NCI-H2081 (cell line): ENCODE results near the gene MSRB1.
A peak's percentile ranks its signal among the peaks of the same experiment; 100 is the strongest.

Experiments used
- DNase-seq, 2 experiments: peaks; one replicate each; lab custom pipeline; 2025; lab: John Stamatoyannopoulos, UW

The MSRB1 gene, protein sequence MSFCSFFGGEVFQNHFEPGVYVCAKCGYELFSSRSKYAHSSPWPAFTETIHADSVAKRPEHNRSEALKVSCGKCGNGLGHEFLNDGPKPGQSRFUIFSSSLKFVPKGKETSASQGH

DNA sequence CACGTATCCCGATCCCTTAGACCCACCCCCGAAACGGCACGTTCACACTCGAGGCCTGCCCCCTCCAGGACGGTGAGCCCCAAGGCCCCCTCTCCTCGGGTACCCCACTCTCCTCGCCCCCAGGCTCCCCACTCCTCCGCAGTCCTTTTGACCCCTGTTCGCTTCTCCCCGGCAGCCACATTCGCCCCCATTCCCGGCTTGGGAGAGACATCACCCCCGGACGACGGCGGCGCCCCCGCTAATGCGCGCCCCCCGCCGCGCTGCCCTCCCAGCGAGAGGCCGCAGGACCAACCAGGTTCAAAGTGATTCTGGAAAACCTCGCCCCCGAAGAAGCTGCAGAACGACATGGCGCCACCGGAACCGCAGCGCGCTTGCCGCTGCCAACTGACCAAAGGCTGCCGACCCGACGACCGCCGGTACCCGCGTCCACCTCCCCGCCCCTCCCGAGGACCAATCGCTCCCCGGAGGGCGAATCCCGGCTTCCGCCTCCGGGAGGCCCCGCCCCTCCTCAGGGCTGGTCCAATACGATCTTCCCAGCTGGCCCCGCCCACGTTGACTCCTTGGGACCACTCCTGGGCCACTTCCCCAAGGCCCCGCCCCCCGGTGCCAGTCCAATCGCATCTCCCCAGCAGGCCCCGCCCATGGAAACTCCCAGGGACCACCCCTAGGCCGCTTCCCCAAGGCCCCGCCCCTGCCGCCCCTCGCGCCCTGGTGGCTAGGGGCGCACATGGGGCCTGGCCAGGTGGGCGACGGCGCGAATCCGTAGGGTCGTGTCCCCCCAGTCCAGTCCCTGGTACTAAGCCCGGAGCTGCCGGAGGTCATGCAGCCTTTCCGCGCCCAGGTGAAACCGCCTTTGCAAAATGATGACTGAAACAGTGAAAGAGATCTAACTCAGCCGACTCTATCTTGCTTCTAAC is at the start of gene MSRB1:
Gene MSRB1, minus strand, starts transcription at position 390 of the 917 bp plus-strand sequence. Its CDS starts 43 bp downstream, at position 347.
- DNase-seq: peak; percentile 98 to 99

DNA sequence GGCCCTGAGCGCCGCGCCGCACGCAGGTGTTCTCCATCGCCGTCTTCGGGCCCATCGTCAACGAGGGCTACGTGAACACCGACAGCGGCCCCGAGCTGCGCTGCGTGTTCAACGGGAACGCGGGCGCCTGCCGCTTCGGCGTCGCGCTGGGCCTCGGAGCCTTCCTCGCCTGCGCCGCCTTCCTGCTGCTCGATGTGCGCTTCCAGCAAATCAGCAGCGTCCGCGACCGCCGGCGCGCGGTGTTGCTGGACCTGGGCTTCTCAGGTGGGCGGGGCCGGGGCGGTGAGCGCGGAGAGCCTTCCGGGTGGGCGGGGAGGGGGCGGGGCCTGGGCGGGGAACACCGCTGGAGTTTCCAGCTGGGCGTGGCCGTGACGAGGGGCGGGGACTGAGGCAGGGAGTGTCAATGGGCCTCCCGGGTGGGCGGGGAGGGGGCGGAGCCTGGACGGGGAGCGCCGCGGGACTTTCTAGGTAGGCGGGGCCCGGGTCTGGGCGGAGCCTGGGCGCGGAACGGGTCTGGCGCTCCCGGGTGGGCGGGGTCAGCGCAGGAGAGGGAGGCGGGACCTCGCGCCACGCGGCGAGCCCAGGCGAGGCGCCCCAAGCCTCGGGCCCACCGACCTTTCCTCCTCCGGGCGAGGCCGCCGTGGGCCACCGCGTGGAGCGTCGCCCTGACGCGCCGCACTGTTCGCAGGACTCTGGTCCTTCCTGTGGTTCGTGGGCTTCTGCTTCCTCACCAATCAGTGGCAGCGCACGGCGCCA is 49.1 kb upstream of the MSRB1 start:
- DNase-seq: no peak

DNA sequence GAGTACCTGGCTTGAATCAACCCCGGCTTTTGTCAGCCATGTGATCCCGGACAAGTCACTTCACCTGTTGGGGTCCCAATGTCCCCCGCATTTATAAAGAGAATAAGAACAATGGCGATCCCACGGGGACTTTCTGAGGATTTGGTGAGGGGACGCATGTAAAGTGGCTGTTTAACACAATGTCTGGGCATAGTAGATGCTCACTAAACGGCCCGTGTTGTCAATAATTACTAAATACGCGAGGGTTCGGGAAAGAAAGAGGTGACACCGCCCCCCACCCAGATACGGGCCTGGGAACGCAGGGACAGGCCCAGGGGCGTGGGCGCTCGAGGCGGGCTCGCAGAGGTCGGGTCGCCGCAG is 48.6 kb upstream of the MSRB1 start:
- DNase-seq: no peak

DNA sequence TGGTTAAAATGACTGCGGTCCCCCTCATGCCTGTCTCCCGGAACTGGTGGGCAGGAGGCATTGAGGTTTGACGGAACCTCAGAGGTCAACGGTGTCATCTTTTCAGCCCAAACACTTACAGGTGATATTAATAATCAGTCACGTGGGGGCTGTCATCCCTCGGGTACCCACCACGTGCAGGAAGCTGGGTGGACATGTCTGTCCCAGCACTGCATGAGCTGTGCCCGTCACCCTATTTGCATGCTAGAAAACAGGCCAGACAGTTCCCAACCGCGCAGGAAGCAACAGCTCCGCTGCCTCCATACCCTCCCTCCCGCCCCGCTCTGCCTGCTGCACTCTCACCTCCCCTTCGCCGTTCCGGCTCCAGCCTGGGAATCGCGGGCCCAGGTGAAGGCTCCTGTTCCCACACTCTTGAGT is 48.1 kb upstream of the MSRB1 start:
- no peak for DNase-seq

DNA sequence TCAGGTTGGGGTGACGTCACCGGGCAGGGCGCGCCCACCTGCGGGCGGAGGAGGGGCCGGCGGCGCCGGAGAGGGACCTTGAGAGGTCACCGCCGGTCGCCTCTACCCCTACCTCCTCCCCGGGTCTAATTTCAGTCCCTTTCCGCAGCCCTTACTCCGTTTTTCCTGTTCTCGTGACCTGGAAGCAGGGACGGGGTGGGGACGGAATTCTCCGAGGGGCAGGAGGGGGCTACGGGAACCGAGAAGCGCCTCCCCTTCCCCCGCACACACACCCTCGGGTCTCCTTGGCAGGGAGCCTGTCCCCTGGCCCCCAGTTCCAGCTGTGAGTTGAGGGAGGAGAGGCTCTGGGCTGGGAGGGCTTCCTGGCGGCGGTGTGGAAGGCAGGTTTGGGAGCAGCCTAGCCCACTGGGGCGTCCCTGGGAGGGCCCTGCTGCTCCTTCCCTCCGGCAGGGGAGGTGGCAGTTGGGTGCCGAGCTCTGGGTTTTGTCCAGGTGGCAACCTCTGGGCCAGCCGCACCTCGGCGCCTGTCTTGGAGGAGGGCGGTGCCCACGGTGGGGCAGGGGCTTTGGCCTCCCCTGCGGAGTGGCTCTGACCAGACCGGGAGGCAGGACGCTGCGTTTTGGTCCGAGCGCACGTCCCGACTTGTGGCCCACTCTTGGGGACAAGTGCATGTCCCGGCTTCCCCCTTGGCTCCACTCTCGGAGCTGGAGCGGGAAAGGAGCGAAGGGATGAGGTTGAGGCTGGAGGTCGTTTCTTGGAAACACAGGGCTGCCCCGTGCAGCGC is 47.5 kb upstream of the MSRB1 start:
- no peak for DNase-seq

DNA sequence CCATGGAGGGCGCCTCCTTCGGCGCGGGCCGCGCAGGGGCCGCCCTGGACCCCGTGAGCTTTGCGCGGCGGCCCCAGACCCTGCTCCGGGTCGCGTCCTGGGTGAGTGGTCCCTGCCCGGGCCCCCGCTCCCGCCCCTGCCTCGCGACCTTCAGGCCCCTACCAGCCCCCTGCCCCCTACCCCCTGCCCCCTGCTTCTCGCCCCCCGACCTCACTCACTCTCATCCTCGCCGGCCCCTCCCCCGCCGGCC is 47.0 kb upstream of the MSRB1 start:
- DNase-seq: no peak

DNA sequence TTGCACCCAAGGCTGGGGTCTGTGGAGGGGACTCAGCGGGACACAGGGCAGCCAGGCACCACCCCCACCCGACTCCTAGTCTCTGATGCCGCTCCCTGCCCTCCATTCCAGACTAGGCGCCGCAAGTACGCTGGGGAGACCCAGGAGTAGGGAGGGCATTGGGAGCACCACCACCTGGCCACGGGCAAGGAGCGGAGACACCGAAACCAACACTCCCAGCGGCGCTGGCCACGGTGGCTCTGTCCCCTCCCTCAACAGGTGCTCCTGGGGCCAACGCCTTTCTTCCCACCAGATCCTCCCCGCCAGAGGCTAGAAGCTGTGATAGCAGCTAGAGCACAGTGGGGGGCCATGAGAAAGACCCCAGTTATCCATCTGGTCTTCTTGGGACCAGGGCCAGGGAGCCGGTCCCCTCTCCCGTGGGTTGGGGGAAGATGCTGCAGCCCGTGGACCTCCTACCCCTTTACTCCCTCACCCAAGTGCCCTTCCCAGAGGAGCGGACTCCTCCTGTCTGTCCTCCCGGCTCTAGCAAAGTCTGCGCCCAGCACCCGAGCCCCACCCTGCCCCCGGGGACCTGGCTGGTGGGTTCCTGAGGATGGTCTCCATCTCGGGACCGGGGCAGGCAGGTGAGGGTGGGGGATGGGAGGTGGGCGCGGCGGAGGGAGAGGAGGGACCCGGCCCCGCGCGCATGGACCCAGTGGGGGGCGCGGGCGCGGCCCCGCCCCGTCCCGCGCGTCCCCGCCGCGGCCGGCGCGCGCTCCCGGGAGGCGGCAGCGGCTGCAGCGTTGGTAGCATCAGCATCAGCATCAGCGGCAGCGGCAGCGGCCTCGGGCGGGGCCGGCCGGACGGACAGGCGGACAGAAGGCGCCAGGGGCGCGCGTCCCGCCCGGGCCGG is 46.5 kb upstream of the MSRB1 start, which contains the start of gene SYNGR3:
Gene SYNGR3, plus strand, starts transcription at position 762 of the 892 bp plus-strand sequence. CDS start 133 bp downstream, outside the sequence.
- DNase-seq: peak in 1 of 2 experiments; percentile 16

DNA sequence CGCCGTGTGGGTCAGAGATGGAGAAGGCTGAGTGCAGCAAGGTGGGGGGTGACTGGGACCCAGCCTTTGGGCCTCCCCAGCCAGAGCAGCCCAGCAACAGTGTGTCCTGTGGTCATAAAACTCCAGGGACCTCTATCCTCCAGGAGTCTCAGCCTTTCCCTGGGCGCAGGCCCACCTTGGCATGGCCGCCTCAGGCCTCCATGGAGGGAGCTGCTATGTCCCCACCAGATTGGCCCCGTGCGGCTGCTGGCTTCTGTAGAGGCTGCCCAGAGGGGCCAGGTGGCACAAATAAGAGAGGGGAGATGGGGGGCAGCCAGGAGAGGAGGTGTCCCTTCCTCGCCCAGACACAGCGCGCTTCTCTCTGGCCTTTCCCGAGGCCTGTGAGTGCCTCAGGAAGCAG is 44.2 kb upstream of the MSRB1 start:
- DNase-seq: no peak

DNA sequence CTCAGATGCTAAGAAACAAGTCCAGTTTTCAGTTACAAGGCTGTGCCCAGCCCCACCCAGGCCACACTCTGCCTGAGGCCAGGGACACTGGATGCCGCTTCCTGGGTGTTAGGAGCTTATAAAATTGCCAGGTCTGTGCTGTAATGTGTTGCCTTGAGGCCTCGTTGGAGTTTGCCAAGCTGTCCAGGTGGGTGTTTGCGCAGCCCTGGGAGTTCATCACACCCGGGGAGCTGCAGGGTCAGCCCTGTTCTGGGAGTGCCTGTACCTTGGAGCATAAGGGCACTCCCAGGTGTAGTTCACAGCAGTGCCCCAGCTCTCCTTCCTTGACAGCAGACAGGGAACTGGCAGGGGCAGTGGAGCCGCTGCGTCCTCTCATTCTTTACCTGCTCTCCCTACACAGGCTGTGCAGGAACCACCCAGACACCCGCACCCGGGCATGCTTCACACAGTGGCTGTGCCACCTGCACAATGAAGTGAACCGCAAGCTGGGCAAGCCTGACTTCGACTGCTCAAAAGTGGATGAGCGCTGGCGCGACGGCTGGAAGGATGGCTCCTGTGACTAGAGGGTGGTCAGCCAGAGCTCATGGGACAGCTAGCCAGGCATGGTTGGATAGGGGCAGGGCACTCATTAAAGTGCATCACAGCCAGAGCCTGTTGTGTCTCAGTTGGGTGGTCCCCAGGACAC is 42.6 kb upstream of the MSRB1 start:
- DNase-seq: no peak

DNA sequence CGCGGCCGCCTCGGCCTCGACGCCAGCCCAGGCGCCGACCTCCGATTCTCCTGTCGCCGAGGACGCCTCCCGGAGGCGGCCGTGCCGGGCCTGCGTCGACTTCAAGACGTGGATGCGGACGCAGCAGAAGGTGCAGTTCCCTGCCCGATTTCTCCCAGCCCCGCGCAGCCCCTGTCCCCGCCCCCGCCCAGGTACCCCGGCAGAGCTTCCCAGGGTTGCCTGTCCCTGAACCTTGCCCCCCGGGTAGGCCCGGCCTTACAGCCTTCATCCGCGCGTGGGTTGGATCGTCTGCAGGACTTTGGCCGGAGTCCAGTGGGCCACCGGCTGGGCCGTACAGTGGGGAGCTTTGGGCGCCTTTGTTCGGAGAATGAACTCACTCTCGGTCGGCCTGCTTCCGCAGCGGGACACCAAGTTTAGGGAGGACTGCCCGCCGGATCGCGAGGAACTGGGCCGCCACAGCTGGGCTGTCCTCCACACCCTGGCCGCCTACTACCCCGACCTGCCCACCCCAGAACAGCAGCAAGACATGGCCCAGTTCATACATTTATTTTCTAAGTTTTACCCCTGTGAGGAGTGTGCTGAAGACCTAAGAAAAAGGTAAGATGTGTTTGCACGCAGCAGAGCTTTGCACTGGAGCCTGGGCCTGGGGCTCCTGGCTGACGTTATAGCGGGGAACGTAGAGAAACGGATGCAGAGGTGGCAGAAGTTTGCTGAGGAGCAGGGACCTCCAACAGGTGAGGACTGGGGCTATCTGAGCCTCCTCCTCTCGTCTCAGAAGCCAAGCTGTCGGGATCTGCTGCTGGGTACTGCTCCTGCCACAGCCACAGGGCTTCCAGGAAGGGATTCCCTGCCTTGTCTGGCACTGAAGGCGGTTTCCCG is 41.6 kb upstream of the MSRB1 start:
- DNase-seq: peak in 1 of 2 experiments; percentile 47

DNA sequence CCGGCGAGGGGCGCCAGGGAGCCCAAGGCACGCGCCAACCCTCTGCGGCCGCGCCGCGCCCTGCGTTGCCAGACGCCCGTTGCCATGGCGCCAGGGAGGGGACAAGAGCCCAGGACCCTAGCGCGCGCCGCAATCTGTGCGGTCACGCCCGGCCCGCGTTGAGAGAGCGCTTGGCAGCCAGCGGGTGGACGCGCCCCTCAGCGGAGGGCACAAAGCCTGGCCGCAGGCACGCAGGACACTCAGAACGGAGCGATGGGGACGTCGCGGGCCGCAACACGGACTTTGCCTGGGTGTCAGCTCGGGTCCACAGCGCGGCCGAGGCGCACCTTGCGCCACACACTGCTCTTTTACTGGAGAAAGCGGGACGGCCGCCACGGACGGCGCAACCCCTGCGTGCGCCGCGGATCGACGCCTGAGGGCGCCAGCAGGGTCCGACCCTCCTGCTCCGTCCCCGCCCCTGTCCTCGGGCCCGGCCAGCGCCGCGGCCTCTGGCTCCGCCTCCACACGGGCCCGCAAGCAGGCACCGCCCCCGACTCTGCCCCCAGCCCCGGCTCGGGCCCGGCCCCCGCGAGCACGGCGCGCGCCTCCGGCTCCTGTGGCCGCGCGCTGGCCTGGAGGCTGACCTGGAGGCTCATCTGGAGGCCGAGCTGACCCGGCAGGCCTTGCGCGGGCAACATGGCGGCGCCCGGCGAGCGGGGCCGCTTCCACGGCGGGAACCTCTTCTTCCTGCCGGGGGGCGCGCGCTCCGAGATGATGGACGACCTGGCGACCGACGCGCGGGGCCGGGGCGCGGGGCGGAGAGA is 40.7 kb upstream of the MSRB1 start, which contains the start of gene GFER:
Gene GFER, plus strand, starts transcription at position 650 of the 803 bp plus-strand sequence. Its CDS starts 26 bp downstream, at position 676.
- DNase-seq: peak; percentile 73 to 79

DNA sequence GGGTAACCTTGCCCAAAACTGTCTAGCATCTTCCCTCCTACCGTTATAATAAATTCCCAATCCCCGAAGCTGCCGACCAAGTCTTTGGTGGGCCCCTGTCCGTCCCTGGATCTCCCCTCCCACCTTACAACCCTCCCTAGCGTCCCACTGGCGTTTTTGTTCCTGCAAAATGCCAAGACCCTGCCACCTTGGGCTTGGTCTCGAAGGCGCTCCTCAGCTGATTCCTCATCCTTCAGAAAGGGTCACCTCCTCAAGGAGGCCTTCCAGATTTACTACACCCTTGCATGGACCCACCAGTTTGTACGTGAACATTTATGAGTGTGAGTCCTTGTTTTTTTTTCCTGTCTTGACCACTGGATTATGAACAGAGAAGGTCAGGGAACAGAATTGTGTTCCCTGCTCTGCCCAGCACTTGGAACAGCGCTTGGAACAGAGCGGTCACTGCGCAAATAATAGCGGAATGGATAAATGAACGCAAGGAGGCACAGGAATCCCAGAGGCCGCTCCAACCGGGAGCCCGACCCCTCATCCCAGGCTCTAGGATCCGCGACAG is 40.1 kb upstream of the MSRB1 start:
- DNase-seq: no peak

DNA sequence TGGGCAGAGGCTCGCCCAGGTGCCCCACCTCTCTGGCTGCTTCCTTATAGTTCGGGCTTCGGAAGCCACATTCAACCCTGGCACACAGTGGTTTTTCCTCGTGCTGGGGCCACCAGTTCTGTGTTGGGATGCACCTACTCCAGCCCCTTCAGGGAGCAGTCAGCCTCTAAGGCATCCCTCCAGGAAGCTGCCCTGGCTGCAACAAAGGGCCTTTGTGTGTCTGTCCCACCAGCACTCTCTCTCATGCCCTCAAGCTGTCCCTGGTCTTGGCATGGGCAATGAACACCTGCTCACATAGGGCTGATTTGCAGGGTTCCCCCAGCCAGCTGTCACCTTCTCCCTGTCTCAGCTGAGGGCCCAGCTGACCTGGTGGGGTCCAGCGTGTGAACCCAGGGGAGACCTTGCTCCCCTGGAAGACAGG is 39.0 kb upstream of the MSRB1 start:
- DNase-seq: no peak

DNA sequence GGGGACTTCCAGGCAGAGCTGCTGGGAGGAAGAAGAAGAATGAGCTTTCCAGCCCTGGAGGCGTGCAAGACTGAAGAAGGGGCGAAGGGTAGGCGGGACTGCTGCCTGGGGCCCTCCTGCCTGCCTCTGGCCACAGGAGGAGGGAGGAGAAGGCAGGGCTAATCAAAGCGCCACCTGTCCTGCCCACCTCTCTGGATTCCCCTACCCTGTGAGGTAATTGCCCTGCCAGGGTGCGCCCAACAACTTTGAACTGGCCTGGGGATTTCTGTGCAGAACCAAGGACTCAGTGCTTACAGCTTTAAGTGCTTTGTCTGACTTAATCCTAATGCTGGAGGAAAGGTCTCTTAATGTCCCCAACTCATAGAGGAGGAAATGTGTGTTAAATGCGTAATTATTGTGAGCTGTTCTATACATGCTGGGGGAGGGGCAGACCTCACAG is 38.4 kb upstream of the MSRB1 start, which contains the start of gene NOXO1:
Gene NOXO1, minus strand, starts transcription at position 72 of the 439 bp plus-strand sequence. CDS start 290 bp downstream, outside the sequence.
- DNase-seq: no peak

DNA sequence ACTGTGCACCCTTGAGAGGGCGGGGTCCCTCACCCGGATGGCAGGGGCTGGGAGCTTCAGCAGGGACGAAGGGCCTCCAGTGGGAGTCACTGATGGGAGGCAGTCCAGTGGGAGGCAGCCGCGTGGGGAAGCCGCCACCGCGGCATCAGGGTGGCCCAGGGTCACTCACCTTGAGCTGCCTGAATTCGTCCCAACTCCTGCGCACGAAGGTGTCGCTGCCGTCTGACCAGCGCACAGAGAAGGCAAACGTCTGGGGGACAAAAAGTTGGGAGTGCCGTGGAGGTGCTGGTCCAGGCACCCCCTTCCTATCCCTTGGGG is 37.7 kb upstream of the MSRB1 start:
- DNase-seq: no peak

DNA sequence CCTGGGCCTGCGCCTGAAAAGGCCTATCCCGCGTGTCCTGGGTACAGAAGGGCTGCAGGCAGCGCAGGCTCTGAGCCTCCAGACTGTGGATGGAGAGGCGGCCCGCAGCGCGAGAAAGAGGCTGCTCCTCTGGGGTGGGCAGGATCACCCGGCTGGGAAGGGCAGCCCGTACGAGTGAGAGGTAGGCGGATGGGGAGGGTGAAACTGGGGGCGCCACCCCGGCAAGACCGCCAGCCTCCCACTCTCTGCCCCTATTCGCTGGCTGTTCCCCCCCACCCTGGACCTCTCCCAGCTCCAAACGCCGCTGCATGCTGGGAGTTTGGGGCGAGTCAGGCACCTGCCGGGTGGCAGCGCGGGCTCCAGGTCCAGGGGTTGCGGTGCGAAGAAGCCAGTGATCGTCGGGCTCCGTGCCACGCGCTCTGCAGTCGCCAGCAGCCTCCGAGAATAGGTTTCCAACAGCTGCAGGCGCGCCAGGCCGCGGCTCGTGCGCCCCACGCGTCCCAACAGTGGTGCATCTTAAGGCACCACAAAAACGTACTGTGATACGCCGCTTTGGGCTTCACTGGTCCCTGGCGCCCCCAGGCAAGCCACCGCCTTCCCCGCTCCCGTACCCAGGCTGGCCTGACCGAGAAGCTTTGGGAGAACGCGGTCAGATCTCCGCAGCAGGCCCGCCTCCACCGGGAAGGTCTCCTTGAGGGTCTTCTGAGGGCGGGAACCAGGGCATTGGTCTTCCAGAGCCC is 37.2 kb upstream of the MSRB1 start:
- DNase-seq: no peak

DNA sequence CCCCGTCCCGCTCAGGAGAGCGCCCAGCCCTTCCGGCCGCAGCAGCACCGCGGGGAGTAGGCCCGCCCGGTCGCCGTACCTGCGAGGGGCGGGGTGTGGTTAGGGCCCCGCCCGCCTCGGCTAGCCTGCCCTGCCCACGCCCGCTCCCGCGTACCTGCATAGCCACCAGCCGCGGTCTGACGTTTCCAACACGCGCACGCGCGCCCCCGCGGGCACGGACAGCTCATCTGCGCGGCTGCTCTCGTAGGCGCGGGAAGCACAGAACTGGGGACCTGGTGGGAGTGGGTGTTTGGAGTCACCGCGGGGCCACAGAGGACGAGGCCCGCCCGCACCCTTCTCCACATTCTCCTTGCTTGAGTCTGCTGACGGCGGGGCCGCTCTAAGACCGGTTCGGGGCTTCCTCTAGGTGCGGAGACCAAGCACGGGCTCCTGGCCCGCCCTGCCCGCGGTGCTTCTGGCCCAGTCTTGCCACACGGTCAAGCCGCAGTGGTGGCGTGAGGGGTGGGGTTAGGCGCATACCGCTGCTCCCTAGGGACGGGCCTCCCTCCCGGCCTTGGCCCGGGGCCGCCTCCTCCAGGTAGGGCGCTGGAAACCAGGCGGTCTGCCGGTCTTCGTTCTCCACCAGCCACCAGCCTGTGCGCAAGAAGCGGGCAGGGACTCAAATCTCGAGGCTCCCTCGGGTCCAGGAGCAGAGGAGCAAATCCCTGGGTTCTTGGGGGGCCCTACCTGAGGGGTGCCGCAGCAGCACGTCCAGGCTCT is 36.5 kb upstream of the MSRB1 start:
- peak; percentile 65 to 72 for DNase-seq
